ENCODE measurements around the gene HLA-DRB5.
A peak's percentile ranks its signal among the peaks of the same experiment; 100 is the strongest.
"Not testable (repeated sequence)": the region's sequence is repeated elsewhere in the genome, so short reads cannot be mapped to it uniquely, and the experiment has no call there.

The HLA-DRB5 gene

DNA sequence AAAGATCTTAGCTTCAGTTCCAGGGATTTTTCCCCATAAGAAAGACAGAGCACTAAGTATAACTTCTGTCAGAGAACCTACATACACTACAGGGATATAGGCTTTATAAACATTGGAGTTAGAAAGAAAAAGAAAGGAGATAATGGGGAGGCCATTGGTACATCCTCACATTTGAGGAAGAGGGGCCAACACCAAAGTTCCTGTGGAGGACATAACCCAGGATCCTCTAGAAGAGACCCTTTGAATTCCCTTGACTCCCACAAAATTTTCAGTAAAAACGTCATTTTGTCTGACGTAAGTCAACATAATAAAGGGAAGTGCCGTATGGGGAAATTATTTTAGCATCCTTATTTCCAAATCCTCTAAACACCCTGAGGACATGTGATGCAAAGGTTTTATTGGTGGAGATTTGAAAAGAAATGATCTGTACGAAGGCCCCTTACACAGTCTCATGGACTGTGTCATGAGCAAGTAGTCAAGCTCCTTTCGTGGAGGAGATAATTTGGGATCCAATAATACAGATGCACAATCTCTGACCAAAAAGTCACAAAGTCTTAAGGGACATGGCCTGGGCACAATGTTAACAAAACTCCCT lies 57.2 kb downstream of the HLA-DRB5 start:
- no peak overlapping the region for H3K9ac ChIP-seq (ENCODE audit: low read length in 5 of 5)
- H3K4me1 ChIP-seq (ENCODE audit: control insufficient read depth in 5 of 5, insufficient read depth in 5 of 5, low read length in 5 of 5) = peaks cover 0 to 7% (median 0%) of the 10 kb centered on the region in 5 donors
- H3K9me3 ChIP-seq (ENCODE audit: control insufficient read depth in 5 of 5, low read length in 5 of 5) = peaks cover 0 to 5% (median 3%) of the 10 kb centered on the region in 5 donors
- H3K36me3 ChIP-seq (ENCODE audit: control insufficient read depth in 5 of 5, insufficient read depth in 5 of 5, low read length in 5 of 5) = no peaks in the 10 kb centered on the region
- H3K27ac ChIP-seq (ENCODE audit: low read depth, low read length) = peak overlapping the region; percentile 21
- peaks cover 0 to 3% (median 0%) of the 10 kb centered on the region in 5 donors for H3K27me3 ChIP-seq (ENCODE audit: control insufficient read depth in 5 of 5, insufficient read depth in 4 of 5, low read length in 5 of 5)
- peak overlapping the region in 1 of 5 donors; percentile 40 for H3K4me3 ChIP-seq (ENCODE audit: low read depth in 1 of 5, low read length in 5 of 5)

DNA sequence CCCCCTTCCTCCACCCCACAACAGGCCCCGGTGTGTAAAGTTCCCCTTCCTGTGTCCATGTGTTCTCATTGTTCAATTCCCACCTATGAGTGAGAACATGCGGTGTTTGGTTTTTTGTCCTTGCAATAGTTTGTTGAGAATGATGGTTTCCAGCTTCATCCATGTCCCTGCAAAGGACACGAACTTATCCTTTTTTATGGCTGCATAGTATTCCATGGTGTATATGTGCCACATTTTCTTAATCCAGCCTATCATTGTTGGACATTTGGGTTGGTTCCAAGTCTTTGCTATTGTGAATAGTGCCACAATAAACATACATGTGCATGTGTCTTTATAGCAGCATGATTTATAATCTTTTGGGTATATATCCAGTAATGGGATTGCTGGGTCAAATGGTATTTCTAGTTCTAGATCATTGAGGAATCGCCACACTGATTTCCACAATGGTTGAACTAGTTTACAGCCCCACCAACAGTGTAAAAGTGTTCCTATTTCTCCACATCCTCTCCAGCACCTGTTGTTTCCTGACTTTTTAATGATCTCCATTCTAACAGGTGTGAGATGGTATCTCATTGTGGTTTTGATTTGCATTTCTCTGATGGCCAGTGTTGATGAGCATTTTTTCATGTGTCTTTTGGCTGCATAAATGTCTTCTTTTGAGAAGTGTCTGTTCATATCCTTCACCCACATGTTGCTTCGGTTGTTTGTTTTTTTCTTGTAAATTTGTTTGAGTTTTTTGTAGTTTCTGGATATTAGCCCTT lies 62.2 kb downstream of the HLA-DRB5 start:
- H3K4me1 ChIP-seq (ENCODE audit: control insufficient read depth in 5 of 5, insufficient read depth in 5 of 5, low read length in 5 of 5); H3K4me3 ChIP-seq (ENCODE audit: low read depth in 1 of 5, low read length in 5 of 5); H3K9me3 ChIP-seq (ENCODE audit: control insufficient read depth in 5 of 5, low read length in 5 of 5); H3K27ac ChIP-seq (ENCODE audit: low read depth, low read length); H3K36me3 ChIP-seq (ENCODE audit: control insufficient read depth in 5 of 5, insufficient read depth in 5 of 5, low read length in 5 of 5); H3K9ac ChIP-seq (ENCODE audit: low read length in 5 of 5); H3K27me3 ChIP-seq (ENCODE audit: control insufficient read depth in 5 of 5, insufficient read depth in 4 of 5, low read length in 5 of 5): not testable (repeated sequence)

Measured in subcutaneous abdominal adipose tissue (tissue), 5 donors.